Mesenchymal stem cell (in vitro differentiated cells and primary cell): ENCODE measurements around the gene ABCB9.

Experiments used
- DNase-seq: peaks from one replicate; pipeline ENCODE4 v3.0.0-alpha.2; 2013
- H2AFZ ChIP-seq: one replicate; pipeline ENCODE4 v1.6.1; 2013; ENCODE audit warnings: low read depth, mild to moderate bottlenecking, control low read depth, inconsistent platforms, low read length, moderate library complexity
- H2AK5ac ChIP-seq: 2 replicates; pipeline ENCODE4 v1.6.1; 2013; ENCODE audit warnings: low read length, moderate library complexity, mild to moderate bottlenecking, inconsistent platforms; ENCODE audit not compliant: severe bottlenecking
- H2BK120ac ChIP-seq: one replicate; pipeline ENCODE4 v1.6.1; 2013; ENCODE audit warnings: low read depth, mild to moderate bottlenecking, inconsistent platforms, low read length, moderate library complexity
- H2BK12ac ChIP-seq, 2 experiments: one replicate each; pipeline ENCODE4 v1.6.1; 2013; ENCODE audit warnings: inconsistent platforms in 2 of 2, low read length in 2 of 2, mild to moderate bottlenecking in 2 of 2, moderate library complexity in 2 of 2, control low read depth in 1 of 2
- H2BK15ac ChIP-seq: one replicate; pipeline ENCODE4 v1.6.1; 2013; ENCODE audit warnings: mild to moderate bottlenecking, low read depth, inconsistent platforms; ENCODE audit not compliant: poor library complexity, severe bottlenecking
- H2BK5ac ChIP-seq: 2 replicates; pipeline ENCODE4 v1.6.1; 2013; ENCODE audit warnings: low read depth, mild to moderate bottlenecking, low read length, control low read depth, inconsistent platforms; ENCODE audit not compliant: poor library complexity, severe bottlenecking
- H3K14ac ChIP-seq, 2 experiments: one replicate each; pipeline ENCODE4 v1.6.1; 2013; ENCODE audit warnings: inconsistent platforms in 2 of 2, low read length in 2 of 2, control low read depth in 1 of 2, mild to moderate bottlenecking in 1 of 2, moderate library complexity in 1 of 2
- H3K18ac ChIP-seq, 2 experiments: one replicate each; pipeline ENCODE4 v1.6.1; 2013; ENCODE audit warnings: inconsistent platforms in 2 of 2, low read length in 2 of 2, control low read depth in 1 of 2, low read depth in 1 of 2, mild to moderate bottlenecking in 1 of 2
- H3K23ac ChIP-seq, 2 experiments: one replicate each; pipeline ENCODE4 v1.6.1; 2013; ENCODE audit warnings: inconsistent platforms in 2 of 2, low read length in 2 of 2, mild to moderate bottlenecking in 2 of 2, moderate library complexity in 2 of 2, control low read depth in 1 of 2
- H3K27ac ChIP-seq: 2 replicates; pipeline ENCODE4 v1.5.1; 2013; ENCODE audit warnings: mild to moderate bottlenecking, moderate library complexity, low read length, control low read depth, inconsistent platforms; ENCODE audit not compliant: poor library complexity, severe bottlenecking
- H3K27me3 ChIP-seq, 2 experiments: 2 replicates each; pipeline versions ENCODE4 v1.6.1 to v1.7.0; 2013; ENCODE audit warnings: low read length in 2 of 2, mild to moderate bottlenecking in 2 of 2, moderate library complexity in 2 of 2, control low read depth in 1 of 2, inconsistent platforms in 1 of 2; ENCODE audit not compliant: control insufficient read depth in 1 of 2, insufficient read depth in 1 of 2
- H3K36me3 ChIP-seq, 2 experiments: 2 replicates each; pipeline versions ENCODE4 v1.6.1 to v1.7.0; 2013; ENCODE audit warnings: low read length in 2 of 2, control low read depth in 1 of 2, inconsistent platforms in 1 of 2, low read depth in 1 of 2, mild to moderate bottlenecking in 1 of 2; ENCODE audit not compliant: insufficient read depth in 2 of 2, control insufficient read depth in 1 of 2
- H3K4ac ChIP-seq, 2 experiments: one replicate each; pipeline ENCODE4 v1.6.1; 2013; ENCODE audit warnings: inconsistent platforms in 2 of 2, low read length in 2 of 2, mild to moderate bottlenecking in 2 of 2, moderate library complexity in 2 of 2, control low read depth in 1 of 2, low read depth in 1 of 2
- H3K4me1 ChIP-seq: 2 replicates; pipeline ENCODE4 v1.6.1; 2013; ENCODE audit warnings: low read depth, low read length, control low read depth; ENCODE audit not compliant: control insufficient read depth, insufficient read depth
- H3K4me2 ChIP-seq: 2 replicates; pipeline ENCODE4 v1.6.1; 2013; ENCODE audit warnings: low read length, mild to moderate bottlenecking, inconsistent platforms; ENCODE audit not compliant: poor library complexity, severe bottlenecking
- H3K4me3 ChIP-seq, 2 experiments: 2 replicates each; pipeline versions ENCODE4 v1.5.1 to v1.7.0; 2013; ENCODE audit warnings: low read length in 2 of 2, mild to moderate bottlenecking in 2 of 2, control low read depth in 1 of 2, low read depth in 1 of 2; ENCODE audit not compliant: insufficient read depth in 1 of 2
- H3K79me1 ChIP-seq: replicated peaks from 2 replicates; pipeline ENCODE4 v1.6.1; 2013; ENCODE audit warnings: mild to moderate bottlenecking, control low read depth, low read length, inconsistent platforms; ENCODE audit not compliant: poor library complexity, severe bottlenecking
- H3K9ac ChIP-seq: 2 replicates; pipeline ENCODE4 v1.7.0; 2013; ENCODE audit warnings: mild to moderate bottlenecking, low read length, moderate library complexity
- H3K9me3 ChIP-seq: 2 replicates; pipeline ENCODE4 v1.7.0; 2013; ENCODE audit warnings: mild to moderate bottlenecking, low read length; ENCODE audit not compliant: control insufficient read depth
- H4K8ac ChIP-seq: one replicate; pipeline ENCODE4 v1.6.1; 2013; ENCODE audit warnings: inconsistent platforms, mild to moderate bottlenecking, low read length, moderate library complexity
- H4K91ac ChIP-seq: one replicate; pipeline ENCODE4 v1.6.1; 2013; ENCODE audit warnings: mild to moderate bottlenecking, low read length, inconsistent platforms
- WGBS: methylation state at CpG from one replicate; pipeline ENCODE4 v1.1.7; 2013; ENCODE audit warnings: mixed read lengths; 5-methylcytosine and 5-hydroxymethylcytosine counted together

ABCB9 gene

DNA sequence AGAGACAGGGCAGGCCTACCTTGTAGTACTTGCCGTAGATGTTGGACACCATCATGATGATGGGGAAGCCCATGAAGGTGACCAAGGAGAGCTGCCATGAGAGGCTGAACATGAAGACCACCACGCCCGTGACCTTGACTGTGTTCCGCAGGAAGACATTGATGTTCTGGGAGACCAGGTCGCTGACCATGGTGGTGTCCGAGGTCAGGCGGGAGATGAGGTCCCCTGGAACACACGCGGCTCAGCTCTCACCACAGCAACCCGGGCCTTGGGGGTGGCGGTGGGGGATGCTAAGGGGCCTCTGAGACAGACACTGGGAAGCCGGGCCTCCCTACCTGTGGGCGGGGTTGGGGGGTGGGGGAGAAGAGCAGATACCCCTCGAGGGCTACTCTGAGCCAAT lies 17.7 kb downstream of the ABCB9 start:
- H3K9me3 ChIP-seq = no peaks in the 10 kb centered on the region
- no peak overlapping the region for H4K8ac ChIP-seq
- H2BK15ac ChIP-seq = peak overlapping the region; percentile 6
- H3K36me3 ChIP-seq = peaks cover 0 to 19% of the 10 kb centered on the region in 2 experiments
- no peak overlapping the region for H3K4me2 ChIP-seq
- H2BK12ac ChIP-seq = no peak overlapping the region
- H3K23ac ChIP-seq = no peak overlapping the region
- H2BK5ac ChIP-seq = no peak overlapping the region
- H2AK5ac ChIP-seq = no peak overlapping the region
- H4K91ac ChIP-seq = no peak overlapping the region
- H3K4me3 ChIP-seq = no peak overlapping the region
- H3K27ac ChIP-seq = no peak overlapping the region
- H3K4me1 ChIP-seq = peaks cover 38% of the 10 kb centered on the region
- no peak overlapping the region for H3K4ac ChIP-seq
- H3K18ac ChIP-seq = no peak overlapping the region
- no peak overlapping the region for H3K9ac ChIP-seq
- H2BK120ac ChIP-seq = no peak overlapping the region
- H3K79me1 ChIP-seq = peaks cover 14% of the 10 kb centered on the region
- DNase-seq = no peak
- no peaks in the 10 kb centered on the region for H3K27me3 ChIP-seq
- WGBS = 91% methylated on average over 14 of the region's 14 CpGs
- no peak overlapping the region for H3K14ac ChIP-seq
- H2AFZ ChIP-seq = no peak overlapping the region

DNA sequence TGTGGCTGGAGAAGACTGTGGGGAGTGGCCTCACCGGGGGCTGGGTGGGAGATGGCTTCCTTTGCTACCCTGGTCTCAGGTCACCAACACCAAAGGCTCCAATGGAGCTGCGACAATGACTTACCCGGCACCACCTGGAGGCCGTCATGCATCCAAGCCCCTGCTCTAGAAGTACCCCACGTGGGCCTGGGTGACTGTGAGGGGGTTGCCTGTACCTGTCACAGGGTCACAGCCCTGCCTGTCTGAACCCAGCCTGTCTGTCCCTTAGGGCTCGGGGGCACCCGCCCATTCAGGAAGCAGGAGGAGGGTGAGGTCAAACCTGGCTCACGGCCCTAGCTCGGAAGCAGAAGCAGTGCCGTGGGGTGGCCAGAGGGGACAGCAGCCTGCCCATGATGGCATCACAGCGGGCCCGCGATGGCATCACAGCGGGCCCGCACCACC lies 18.9 kb downstream of the ABCB9 start:
- H3K4me3 ChIP-seq = no peak overlapping the region
- peaks cover 0 to 19% of the 10 kb centered on the region in 2 experiments for H3K36me3 ChIP-seq
- peak overlapping the region; percentile 97 for H2AK5ac ChIP-seq
- H3K23ac ChIP-seq = no peak overlapping the region
- H3K9ac ChIP-seq = peak overlapping the region; percentile 74
- H3K27ac ChIP-seq = peak overlapping the region; percentile 83
- peak overlapping the region in 1 of 2 experiments; percentile 30 for H3K14ac ChIP-seq
- no peaks in the 10 kb centered on the region for H3K9me3 ChIP-seq
- H3K4me1 ChIP-seq = peaks cover 43% of the 10 kb centered on the region
- H2BK5ac ChIP-seq = no peak overlapping the region
- peak overlapping the region; percentile 0 for H2AFZ ChIP-seq
- peaks cover 13% of the 10 kb centered on the region for H3K79me1 ChIP-seq
- peak overlapping the region; percentile 95 for H4K8ac ChIP-seq
- H3K18ac ChIP-seq = peak overlapping the region; percentile 80 to 92
- no peak for DNase-seq
- no peak overlapping the region for H3K4me2 ChIP-seq
- peak overlapping the region; percentile 99 for H4K91ac ChIP-seq
- H2BK12ac ChIP-seq = peak overlapping the region; percentile 95 to 99
- H2BK120ac ChIP-seq = peak overlapping the region; percentile 29
- WGBS = 91% methylated on average over 15 of the region's 15 CpGs
- peak overlapping the region; percentile 55 for H2BK15ac ChIP-seq
- peak overlapping the region; percentile 75 to 98 for H3K4ac ChIP-seq
- no peaks in the 10 kb centered on the region for H3K27me3 ChIP-seq

DNA sequence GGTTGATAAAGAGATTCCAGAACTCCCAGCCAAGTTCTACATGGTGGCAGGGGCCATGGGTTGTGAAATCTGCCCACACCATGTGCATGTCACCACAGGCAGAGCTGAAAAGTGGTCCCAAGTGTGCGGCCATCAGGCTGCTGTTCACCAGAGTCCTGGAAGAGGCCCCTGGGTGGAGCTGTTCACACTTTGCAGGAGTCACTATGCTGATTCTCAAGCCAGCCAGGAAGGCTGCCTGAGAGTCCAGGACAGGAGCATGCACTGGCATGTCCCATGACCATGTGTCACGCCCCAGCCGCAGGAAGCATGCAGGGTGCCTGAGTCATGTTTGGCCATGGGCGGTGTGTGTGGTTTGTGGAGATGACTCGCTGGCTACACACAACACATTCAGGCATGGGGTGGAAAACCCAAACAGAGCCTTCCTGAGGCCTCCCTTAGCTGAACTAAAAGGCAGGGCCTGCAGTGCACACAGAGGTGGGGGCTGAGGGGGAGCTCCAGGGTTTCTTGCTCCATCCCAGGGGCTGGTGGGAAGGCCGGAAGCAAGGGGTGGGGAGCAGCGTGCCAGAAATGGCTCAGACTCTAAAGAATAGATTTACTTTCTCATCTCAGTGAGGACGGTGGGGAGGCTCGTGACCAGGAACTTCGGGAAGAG lies 19.4 kb downstream of the ABCB9 start:
- H3K36me3 ChIP-seq = peaks cover 0 to 19% of the 10 kb centered on the region in 2 experiments

More for the DNA sequence above, 19.4 kb downstream of the ABCB9 start:
- peak overlapping the region; percentile 99 for H4K91ac ChIP-seq
- no peak overlapping the region for H2BK5ac ChIP-seq
- H3K9me3 ChIP-seq = no peaks in the 10 kb centered on the region
- H3K9ac ChIP-seq = peak overlapping the region; percentile 74
- H3K23ac ChIP-seq = no peak overlapping the region
- WGBS = 37% methylated on average over 8 of the region's 10 CpGs
- H3K4me2 ChIP-seq = no peak overlapping the region
- H3K18ac ChIP-seq = peak overlapping the region; percentile 86 to 92
- no peak overlapping the region for H3K14ac ChIP-seq
- no peaks in the 10 kb centered on the region for H3K27me3 ChIP-seq
- peak overlapping the region; percentile 0 for H2AFZ ChIP-seq
- H3K79me1 ChIP-seq = peaks cover 13% of the 10 kb centered on the region
- H4K8ac ChIP-seq = peak overlapping the region; percentile 95
- peak; percentile 100 for DNase-seq
- peak overlapping the region; percentile 83 for H3K27ac ChIP-seq
- peak overlapping the region; percentile 95 to 99 for H2BK12ac ChIP-seq
- no peak overlapping the region for H3K4me3 ChIP-seq
- peak overlapping the region; percentile 62 for H2BK15ac ChIP-seq
- peak overlapping the region; percentile 75 to 98 for H3K4ac ChIP-seq
- peaks cover 43% of the 10 kb centered on the region for H3K4me1 ChIP-seq
- peak overlapping the region; percentile 97 for H2AK5ac ChIP-seq
- H2BK120ac ChIP-seq = peak overlapping the region; percentile 78
